Tibial artery (tissue), 4 donors: ENCODE data around the gene TRIP11.

Experiments used
- DNase-seq, 2 donors: peaks; one replicate each; pipeline ENCODE4 v3.0.0-alpha.2; 2019
- H3K27ac ChIP-seq, 2 donors: fragments of 200-600 bp; sonication (generic) in 1 of 2; 1 replicate in 1 of 2; 2 replicates in 1 of 2; pipeline ENCODE4 v1.5.1; 2018 to 2019; ENCODE audit warnings: mild to moderate bottlenecking in 1 of 2
- H3K27me3 ChIP-seq, 2 donors: fragments of 200-600 bp; sonication (generic) in 1 of 2; one replicate each; pipeline versions ENCODE4 v1.5.1 to v1.6.0; 2016 to 2019
- H3K36me3 ChIP-seq, 3 donors: fragments of 200-600 bp; sonication (generic) in 2 of 3; one replicate each; pipeline ENCODE4 v1.5.1; 2016 to 2019; ENCODE audit warnings: mild to moderate bottlenecking in 2 of 3
- H3K4me1 ChIP-seq, 4 donors: fragments of 200-600 bp; sonication (generic) in 2 of 4; 1 replicate in 3 of 4; 2 replicates in 1 of 4; pipeline ENCODE4 v1.5.1; 2016 to 2019
- H3K4me3 ChIP-seq, 2 donors: fragments of 200-600 bp; sonication (generic) in 1 of 2; 1 replicate in 1 of 2; 2 replicates in 1 of 2; pipeline ENCODE4 v1.5.1; 2018 to 2019; ENCODE audit warnings: mild to moderate bottlenecking in 2 of 2
- H3K9me3 ChIP-seq, 3 donors: fragments of 200-600 bp; sonication (generic) in 1 of 3; one replicate each; pipeline ENCODE4 v1.5.1; 2016 to 2019
- CTCF ChIP-seq, 2 experiments: fragments of 200-600 bp in 1 of 2; fragments of 450-650 bp in 1 of 2; IDR thresholded peaks; one replicate each; pipeline ENCODE4 v1.5.1; 2017 to 2019; ENCODE audit warnings: antibody characterized with exemption in 2 of 2, mild to moderate bottlenecking in 1 of 2, moderate library complexity in 1 of 2
- intact Hi-C: fragments of 100-400 bp; cut with DNase I; formaldehyde crosslinking; loops from one replicate; pipeline ENCODE4 v1.15.0; 2023; ENCODE audit warnings: low total_unique reads

Gene TRIP11

GRCh38 chr14:91971188-91971778, 68.6 kb downstream of the TRIP11 start:
- Histone ChIP-seq H3K36me3 (peaks cover 54 to 64% (median 60%) of the 10 kb centered on the region in 3 donors), H3K27me3 (no peaks in the 10 kb centered on the region), H3K9me3 (no peaks in the 10 kb centered on the region), H3K27ac (no peak overlapping the region), H3K4me3 (no peak overlapping the region), H3K4me1 (no peaks in the 10 kb centered on the region)
- intact Hi-C loops: no loop called here
- DNase-seq: no peak
- TF ChIP-seq CTCF (IDR thresholded peaks at IDR 0.05): no peak

GRCh38 chr14:91968280-91968679, 71.6 kb downstream of the TRIP11 start:
- no peaks in the 10 kb centered on the region for H3K27me3 ChIP-seq
- H3K4me1 ChIP-seq: no peaks in the 10 kb centered on the region
- H3K9me3 ChIP-seq: no peaks in the 10 kb centered on the region
- peaks cover 45 to 46% (median 46%) of the 10 kb centered on the region in 3 donors for H3K36me3 ChIP-seq
- intact Hi-C loops: no loop called here
- no peak for TF ChIP-seq CTCF (IDR thresholded peaks at IDR 0.05)
- no peak overlapping the region for H3K27ac ChIP-seq
- no peak for DNase-seq
- no peak overlapping the region for H3K4me3 ChIP-seq

GRCh38 chr14:91964724-91965123, 75.1 kb downstream of the TRIP11 start:
- Histone ChIP-seq H3K4me1 (no peaks in the 10 kb centered on the region), H3K9me3 (no peaks in the 10 kb centered on the region), H3K27me3 (no peaks in the 10 kb centered on the region), H3K27ac (no peak overlapping the region), H3K36me3 (peaks cover 17 to 20% (median 18%) of the 10 kb centered on the region in 3 donors), H3K4me3 (no peak overlapping the region)
- no peak for TF ChIP-seq CTCF (IDR thresholded peaks at IDR 0.05)
- intact Hi-C loops: no loop called here
- no peak for DNase-seq

GRCh38 chr14:91964011-91964410, 75.8 kb downstream of the TRIP11 start:
- H3K27ac ChIP-seq: no peak overlapping the region
- H3K4me1 ChIP-seq: no peaks in the 10 kb centered on the region
- no peak for TF ChIP-seq CTCF (IDR thresholded peaks at IDR 0.05)
- intact Hi-C loops: no loop called here
- no peak overlapping the region for H3K4me3 ChIP-seq
- H3K27me3 ChIP-seq: no peaks in the 10 kb centered on the region
- H3K9me3 ChIP-seq: no peaks in the 10 kb centered on the region
- H3K36me3 ChIP-seq: peaks cover 10 to 13% (median 11%) of the 10 kb centered on the region in 3 donors
- no peak for DNase-seq

- no peak for DNase-seq
- intact Hi-C loops: no loop called here
- Histone ChIP-seq H3K4me1 (no peaks in the 10 kb centered on the region), H3K9me3 (no peaks in the 10 kb centered on the region), H3K27me3 (no peaks in the 10 kb centered on the region), H3K4me3 (no peak overlapping the region), H3K27ac (no peak overlapping the region), H3K36me3 (peaks cover 4 to 7% (median 6%) of the 10 kb centered on the region in 3 donors)
- TF ChIP-seq CTCF (IDR thresholded peaks at IDR 0.05): no peak
Observed at GRCh38 chr14:91963465-91963864, 76.4 kb downstream of the TRIP11 start.
